GM18502 (cell line): ENCODE measurements around the gene PIGR.

Source experiments
- ATAC-seq: cut with Tn5 transposase; IDR thresholded peaks from one replicate; pipeline ENCODE4 v1.9.1; 2021; ENCODE audit warnings: mild to moderate bottlenecking; ENCODE audit not compliant: unreplicated experiment, poor library complexity

PIGR gene, protein sequence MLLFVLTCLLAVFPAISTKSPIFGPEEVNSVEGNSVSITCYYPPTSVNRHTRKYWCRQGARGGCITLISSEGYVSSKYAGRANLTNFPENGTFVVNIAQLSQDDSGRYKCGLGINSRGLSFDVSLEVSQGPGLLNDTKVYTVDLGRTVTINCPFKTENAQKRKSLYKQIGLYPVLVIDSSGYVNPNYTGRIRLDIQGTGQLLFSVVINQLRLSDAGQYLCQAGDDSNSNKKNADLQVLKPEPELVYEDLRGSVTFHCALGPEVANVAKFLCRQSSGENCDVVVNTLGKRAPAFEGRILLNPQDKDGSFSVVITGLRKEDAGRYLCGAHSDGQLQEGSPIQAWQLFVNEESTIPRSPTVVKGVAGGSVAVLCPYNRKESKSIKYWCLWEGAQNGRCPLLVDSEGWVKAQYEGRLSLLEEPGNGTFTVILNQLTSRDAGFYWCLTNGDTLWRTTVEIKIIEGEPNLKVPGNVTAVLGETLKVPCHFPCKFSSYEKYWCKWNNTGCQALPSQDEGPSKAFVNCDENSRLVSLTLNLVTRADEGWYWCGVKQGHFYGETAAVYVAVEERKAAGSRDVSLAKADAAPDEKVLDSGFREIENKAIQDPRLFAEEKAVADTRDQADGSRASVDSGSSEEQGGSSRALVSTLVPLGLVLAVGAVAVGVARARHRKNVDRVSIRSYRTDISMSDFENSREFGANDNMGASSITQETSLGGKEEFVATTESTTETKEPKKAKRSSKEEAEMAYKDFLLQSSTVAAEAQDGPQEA

DNA sequence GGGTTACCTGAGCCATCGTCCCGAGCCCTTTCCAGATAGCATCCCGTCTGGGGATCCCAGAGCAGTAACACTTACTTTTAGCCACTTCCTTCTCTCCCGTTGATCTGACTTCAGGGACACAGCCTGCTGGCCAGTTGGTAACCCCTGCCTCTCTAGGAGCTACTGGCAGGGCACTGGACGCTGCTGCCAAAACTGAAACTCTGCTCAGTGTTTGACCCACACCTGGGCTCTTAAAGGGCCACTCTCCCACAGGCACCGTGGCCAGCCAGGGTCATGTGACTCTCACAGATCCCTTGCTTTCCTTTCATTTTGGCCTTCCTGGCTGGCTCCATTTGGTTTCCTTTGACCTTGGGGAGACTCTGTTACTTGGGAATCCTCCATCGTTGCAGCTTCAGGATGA lies at the start of gene PIGR:
Gene PIGR (minus strand): TSS at position 206 of the 400 bp plus-strand sequence. CDS start 5,935 bp downstream, outside the sequence.
- no peak for ATAC-seq

DNA sequence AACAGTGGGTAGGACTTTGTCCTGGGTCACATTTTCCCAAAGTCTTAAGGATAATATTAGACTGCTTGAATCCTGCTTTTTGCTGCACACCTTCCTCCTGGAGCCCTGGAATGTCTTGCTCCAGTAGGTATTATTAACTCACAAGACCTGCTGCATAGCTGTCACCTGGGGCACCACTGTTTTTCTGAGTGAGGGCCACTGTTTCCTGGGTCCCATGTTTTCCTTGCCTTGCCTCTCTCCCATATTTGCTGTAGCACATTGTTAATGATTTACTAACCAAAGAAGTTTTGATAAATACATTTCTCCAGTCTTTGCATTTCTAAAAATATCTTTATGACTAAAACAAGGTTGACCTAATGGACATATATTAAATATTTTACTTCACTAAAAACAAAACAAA lies 46.5 kb upstream of the PIGR start:
- no peak for ATAC-seq

DNA sequence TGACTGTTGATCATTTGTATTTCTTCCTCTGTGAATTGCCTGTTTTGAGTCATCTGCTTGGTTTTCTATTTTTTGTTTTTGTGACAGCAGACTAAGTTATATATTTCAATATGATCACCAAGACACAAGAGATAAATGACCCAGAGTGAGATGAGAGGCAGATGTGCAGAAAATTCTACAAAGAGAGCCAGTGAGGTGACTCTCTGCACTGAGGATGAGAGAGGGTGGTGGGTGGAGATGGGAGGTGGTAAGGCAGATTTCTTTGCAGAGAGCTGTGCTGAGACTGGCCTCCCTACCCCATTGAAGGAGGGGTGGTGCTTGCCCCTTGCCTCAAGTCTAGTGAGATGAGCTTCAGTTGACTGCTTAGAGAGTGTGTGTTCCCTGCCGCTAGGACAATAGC lies 41.6 kb upstream of the PIGR start:
- no peak for ATAC-seq

DNA sequence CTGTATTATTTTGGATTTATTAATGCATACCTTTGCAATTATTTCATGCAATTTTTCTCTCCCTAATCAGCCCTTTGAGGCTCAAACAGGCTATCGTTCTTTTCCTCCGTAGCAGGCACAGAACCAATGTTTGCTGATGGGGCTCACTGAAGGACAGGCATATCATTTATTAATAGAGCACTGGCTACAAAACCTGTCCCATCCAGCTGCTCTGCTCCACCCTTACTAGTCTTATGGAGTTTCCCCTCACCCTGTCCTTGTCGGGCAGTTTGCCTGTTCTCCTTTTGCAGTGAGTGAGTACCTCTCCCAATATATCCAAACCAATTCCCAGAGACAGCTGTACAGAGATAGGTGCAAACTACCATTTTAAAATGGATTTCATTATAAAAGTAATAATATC lies 40.6 kb upstream of the PIGR start:
- ATAC-seq: no peak

DNA sequence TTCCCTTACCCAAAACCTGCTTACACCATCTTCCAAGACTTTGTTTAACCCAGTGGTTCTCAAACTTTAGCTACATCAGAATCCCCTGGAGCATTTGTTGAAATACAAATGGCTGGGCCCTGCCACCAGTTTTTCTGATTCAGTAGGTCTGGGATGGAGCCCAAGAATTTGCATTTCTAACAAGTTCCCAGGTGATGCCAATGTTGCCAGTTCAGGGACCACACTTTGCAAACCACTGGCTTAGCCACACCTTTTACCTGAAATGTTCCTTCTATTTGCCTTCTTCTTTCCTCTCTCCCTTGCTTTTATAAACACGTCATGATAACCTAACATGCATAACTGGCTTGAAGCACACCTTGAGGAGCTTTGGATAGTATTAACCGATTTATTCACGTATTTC lies 40.1 kb upstream of the PIGR start:
- ATAC-seq: no peak

DNA sequence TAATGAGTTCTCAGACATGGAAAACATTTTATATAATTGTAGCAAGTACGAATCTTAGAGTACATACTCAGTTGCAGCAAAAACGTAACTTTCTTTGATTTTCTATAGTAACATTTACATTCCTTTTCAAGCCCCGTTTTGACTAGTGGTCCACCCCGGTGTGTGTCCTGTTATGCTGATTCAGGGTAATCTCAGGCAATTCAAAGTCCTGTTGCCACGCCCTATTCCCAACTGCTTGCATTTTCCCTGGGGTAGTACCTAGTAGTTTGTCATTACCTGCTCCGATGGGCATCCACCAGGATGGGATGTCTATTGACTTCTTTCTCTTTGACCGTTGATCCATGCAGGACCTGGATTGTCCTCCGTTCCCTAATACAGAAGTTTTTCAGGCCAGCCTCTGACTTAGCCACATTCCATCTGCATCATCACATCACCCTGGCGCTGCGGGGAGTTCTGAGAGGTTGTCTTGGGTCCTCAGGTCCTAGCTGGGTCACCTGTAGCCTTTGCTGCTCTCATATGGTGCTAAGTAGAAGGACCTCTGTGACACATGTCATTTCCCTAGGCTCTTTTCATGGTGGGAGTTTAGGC lies 39.0 kb upstream of the PIGR start:
- no peak for ATAC-seq

DNA sequence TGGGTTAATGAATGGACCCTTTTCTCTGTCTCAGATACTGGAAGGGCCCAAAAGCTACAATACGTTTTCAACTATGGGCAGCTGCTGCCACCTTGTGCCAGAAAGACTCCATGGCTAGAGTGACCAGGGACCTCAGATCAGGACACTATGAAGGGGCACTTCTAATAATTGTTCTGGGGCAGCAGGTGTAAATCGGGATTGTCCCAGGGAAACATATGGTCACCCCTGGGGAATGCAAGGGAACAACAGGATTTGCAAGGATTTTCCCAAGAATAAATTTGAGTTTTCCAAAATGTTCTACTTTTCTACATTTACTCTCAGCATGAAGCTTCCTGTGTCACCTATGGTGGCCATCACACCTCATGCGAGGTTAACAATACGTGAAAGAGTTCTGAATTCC lies 36.0 kb upstream of the PIGR start:
- ATAC-seq: no peak

DNA sequence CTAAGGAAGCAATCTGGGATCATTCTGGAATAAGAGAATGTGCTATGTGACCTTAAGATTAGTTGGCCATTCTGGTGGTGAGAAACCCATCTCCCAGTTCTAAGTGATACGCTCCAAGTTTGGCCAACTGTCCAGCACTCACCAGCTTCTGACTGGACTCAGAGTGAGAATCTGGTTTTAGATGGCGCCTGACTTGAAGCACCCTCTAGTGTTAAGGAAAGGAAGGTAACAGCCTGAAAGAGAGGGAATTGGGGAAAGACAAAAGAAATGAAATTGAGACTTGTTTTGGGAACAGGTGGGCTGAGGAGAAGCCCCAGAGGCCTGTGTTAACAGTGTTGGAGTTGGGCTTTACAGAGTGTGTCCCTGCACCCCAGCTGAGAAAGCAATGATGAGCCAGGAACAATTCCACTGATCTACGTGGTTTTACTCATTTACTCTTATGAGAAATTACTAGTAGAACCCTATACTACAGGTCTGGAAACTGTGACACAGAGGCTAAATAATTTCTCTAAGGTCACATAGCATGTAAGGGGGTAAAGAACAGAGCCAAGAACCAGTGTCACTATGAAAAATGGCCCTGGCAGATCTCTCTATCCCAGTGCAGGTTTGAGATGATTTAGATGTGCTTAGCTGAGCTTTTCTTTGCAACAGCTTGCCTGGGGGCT lies 33.2 kb upstream of the PIGR start:
- ATAC-seq: no peak

DNA sequence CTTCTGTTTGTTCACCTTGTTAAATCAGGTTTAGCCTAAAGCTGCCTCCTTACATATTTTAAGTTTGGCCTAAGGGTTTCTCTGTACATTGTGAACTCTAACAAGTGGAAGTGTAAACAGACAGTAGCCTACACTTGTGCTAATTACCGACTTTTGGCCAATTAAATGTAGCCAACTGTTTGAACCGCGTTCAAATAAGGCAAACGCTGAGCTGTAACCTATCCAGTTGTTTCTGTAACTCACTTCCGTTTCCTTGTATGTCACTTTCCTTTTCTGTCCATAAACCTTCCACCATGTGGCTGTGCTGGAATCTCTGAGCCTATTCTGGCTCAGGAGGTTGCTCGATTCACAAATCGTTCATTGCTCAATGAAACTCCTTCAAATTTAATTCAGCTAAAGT lies 32.0 kb upstream of the PIGR start:
- no peak for ATAC-seq

DNA sequence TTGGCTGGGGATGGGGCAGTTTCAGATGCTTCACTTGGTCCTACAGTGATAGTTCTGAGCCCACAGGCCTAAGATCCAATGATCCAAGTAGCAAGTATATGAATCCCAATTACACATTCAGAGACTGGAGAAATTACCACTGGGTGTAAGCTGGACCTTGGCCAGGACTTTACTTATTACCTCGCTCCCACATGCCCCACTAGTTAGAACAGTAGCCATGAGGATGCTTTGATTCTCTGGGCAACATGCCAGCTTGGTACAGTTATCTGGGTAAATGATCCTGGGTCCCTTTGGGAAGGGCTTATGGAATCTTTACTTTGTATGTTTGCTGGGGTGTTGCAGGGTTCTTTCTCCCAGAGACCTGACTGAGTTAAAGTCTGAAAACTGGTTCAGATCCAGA lies 29.0 kb upstream of the PIGR start:
- ATAC-seq: no peak

DNA sequence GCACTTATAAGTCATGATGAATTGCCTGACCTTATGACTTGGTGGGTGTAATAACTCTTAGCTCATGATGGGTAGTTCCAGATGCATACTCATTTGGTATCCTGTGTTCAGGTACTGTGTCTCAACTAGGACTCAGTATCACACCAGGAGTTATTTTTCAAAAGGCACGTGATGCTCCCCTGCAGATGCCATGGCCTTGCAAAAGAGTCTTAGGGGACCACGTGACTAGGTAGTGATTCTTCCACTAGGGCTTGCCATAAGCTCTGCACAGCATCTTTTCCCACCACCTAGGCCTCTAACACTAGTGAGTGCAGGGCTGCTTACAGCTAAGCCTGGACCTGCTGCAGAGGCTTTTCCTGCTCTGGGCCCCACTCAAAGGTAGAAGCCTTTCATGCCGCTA lies 27.9 kb upstream of the PIGR start:
- ATAC-seq: no peak

DNA sequence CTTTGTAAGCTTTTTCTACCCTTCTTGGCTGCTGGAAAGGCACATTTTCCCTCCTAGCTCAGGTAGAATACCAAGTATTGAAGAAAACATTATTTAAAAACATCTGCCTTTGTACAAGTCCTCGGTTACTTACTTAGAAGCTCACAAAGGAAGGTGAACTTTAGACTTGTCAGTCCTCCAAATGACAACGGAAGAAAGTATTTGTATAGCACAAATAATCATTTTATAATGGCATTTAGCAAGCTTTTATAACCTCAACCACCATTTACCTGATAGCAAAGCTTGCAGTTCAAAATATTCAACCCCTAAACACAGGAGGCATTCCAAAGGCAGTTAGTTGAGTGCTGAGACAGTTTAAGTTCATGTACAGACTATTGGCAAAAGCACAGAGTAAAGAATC lies 26.5 kb upstream of the PIGR start:
- no peak for ATAC-seq

DNA sequence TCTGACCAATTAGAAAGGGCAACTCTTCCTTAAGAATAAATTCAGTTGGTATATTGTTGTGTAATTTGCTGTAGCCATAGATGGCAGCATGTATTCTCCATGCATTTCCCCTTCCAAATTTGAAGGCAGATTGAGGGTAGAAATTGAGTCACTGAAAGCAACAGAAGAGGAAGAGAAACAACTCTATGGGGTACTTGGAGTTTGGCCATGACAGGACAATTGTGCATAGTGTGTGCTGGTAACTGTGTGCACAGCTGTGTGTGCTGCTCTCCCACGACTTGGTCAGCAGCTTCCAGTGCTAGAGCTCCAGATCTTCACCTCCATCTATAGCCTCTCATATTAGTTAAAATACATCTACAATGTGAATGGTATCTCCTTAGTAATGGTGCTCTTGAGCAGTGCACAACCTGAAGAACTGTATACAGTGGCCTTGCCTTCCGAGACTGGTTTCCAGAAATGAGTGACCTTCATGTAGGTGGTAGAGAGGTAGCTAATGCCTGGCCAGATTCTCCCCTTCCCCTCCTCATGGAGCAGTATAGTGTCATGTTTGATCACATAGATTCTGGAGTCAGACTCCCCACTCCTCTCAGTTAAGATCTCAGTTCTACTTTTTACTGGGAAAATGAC lies 24.9 kb upstream of the PIGR start:
- ATAC-seq: peak; percentile 70

DNA sequence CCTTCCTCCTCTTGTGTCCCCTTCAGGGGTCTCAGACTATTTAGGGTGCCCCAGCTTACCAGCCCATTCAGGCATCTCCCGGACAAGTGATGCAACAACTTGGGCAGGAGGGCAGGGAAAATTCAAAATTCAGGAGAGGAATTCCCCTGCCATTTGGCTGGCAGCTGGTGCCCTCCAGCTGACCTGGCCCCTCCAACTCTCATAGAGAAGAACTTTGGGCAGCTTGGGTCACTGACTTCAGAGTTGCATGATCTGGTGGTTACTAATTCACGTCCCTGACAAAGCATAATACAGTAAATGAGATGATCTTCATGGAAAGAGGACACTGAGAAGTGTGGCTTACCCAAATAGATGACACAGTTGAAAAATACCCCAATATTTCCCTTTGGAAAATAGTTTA lies 24.2 kb upstream of the PIGR start, which contains the start of gene FCAMR:
Gene FCAMR (minus strand): TSS at position 15 of the 400 bp plus-strand sequence. CDS start 335 bp downstream, outside the sequence.
- ATAC-seq: no peak

DNA sequence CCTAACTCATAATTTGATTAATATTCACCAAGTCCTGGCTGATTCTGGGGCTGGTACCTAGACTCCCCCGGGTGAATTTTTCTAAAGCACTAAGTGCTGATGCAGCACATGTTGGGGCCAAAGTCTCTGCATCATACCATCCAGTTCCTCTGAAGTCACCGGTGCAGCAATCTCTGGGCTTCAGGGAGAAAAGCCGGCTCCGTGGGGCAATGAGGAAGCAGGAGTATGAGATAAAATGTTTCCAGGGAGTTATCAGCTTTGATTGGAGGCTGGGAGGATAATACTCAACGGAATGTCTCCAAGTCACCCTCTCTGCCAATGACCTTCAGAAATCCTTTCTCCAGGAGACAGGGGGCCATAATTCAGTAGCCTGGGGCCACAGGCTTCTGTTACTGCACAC lies 22.8 kb upstream of the PIGR start:
- ATAC-seq: no peak

DNA sequence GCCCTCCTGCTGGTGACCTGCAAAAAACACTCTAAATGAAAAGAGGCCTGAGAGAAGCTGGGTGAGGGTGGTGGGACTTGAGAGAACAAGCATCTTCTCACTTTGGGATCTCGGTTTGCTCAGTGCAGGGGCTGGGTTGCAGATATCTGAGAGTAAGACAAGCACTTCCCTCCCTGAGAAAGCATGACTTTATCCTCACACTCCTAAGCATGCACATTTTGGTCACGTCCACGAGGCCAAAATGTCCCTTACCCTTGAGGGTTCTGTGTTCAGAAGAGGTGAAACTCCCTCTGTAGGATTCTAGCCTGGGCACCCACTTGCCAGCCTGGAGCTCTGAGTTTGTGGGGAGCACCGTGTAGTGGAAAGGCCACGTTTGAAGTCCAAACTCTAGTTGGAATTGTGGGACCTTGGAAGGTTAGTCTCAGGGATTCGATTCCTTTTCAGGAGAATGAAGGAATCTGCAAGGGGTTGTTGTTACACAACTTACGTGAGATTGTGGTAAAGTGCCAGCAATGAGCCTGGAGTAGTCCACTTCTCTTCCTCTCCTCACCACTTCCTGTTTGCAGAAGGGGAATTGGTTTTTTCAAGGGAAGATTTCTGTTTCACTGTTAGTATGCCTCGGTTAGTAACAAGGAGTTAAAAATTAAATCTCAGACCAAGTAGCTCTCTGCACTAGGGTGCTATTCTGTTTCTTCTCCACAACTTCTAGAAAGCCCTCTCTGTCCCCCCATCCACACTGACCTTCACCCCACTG lies 21.0 kb upstream of the PIGR start:
- ATAC-seq: peak; percentile 52

DNA sequence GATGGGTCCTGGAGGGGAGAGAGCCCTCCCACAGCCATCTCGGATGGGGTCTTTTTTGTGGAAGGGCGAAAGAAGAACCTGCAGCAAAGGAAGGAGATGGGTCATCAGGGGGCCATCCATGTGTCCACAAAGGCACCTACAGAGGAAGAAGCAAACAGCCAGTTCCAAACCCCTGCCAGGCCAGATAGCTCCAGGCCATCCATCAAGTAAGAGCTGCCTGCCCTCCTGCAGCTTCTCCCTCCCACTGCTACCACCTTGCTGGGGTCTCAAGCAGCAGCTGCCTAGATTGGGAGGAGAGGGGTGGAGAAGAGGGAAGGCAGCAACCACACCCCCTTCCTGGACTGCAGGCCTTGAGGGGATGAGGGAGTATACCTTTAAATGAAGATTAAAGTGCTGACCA lies 19.5 kb upstream of the PIGR start:
- ATAC-seq: no peak

DNA sequence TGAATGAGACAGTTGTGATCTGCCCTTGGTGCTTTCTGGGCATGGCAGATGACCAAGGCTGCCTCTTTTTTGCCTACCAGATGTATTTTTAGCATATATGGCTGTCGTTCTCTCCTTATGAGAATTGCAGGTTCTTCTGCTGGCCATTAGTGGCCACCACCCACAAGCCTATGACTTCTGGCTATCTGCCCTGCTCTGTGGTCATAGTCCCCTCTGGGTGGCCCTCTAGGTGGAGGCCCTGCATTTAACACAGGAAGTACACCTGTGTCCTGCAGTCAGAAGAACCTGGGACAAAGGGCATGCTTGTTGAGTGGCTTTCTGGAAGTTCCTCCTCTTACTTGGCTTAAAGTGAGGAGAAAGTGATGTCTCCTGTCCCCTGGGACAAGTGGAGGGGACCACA lies 17.5 kb upstream of the PIGR start:
- ATAC-seq: no peak

DNA sequence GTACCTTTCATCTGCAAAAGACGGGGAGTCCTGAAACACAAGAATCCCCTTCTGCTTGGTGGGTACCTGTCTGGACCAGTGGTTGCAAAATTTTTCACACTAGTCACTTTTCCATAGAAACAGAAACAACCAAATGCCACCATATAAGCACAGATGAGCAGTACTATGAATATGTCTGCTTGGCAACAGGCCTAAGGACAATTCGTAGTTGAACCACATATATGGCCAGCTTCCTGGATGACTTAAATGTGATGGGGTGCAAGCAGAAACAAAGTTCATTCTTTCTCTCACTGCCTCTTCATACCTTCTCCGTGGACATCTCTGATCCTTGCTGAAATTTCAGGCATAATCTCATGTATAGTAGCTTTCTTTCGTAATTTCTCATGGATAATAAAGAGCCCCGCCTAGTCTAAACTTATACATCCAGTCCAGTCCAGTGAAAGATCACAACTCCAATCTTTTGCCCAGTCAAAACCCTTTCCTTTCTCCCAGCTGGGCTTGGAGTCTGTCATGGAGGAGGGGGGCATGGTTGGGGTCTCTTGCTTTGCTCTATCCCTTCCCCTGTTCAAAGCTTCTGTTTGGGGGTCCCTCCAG lies 16.9 kb upstream of the PIGR start:
- no peak for ATAC-seq
